Aorta (tissue), 5 donors: ENCODE data around the gene ZBTB2. TPM values are rescaled to one million over a fixed set of nuclear protein-coding genes. Genes with fewer than 3 reads are reported as not detected.
A peak's percentile ranks its signal among the peaks of the same experiment; 100 is the strongest.
"Not testable (repeated sequence)": the region's sequence is repeated elsewhere in the genome, so short reads cannot be mapped to it uniquely, and the experiment has no call there.

Experiments used
- ATAC-seq: fragments of 200-7000 bp; cut with Tn5 transposase; one replicate; pipeline ENCODE4 v1.9.1; 2022; ENCODE audit warnings: moderate library complexity; ENCODE audit not compliant: low FRiP score
- DNase-seq, 2 donors: peaks; one replicate each; pipeline ENCODE4 v3.0.0-alpha.2; 2020
- H3K27ac ChIP-seq, 2 donors: one replicate each; pipeline ENCODE4 v1.5.1; 2013; ENCODE audit warnings: low read length in 2 of 2, mild to moderate bottlenecking in 2 of 2, moderate library complexity in 2 of 2, control low read depth in 1 of 2, inconsistent platforms in 1 of 2, low read depth in 1 of 2
- H3K27me3 ChIP-seq, 2 donors: one replicate each; pipeline ENCODE4 v1.6.1; 2013; ENCODE audit warnings: control low read depth in 1 of 2, low read length in 1 of 2, mild to moderate bottlenecking in 1 of 2, moderate library complexity in 1 of 2; ENCODE audit not compliant: insufficient read depth in 2 of 2, control insufficient read depth in 1 of 2
- H3K36me3 ChIP-seq, 2 donors: one replicate each; pipeline ENCODE4 v1.6.1; 2013; ENCODE audit warnings: control low read depth in 1 of 2, low read length in 1 of 2, mild to moderate bottlenecking in 1 of 2; ENCODE audit not compliant: insufficient read depth in 2 of 2, control insufficient read depth in 1 of 2
- H3K4me1 ChIP-seq, 2 donors: one replicate each; pipeline ENCODE4 v1.6.1; 2013; ENCODE audit warnings: low read length in 2 of 2, control low read depth in 1 of 2, mild to moderate bottlenecking in 1 of 2, moderate library complexity in 1 of 2; ENCODE audit not compliant: insufficient read depth in 2 of 2, control insufficient read depth in 1 of 2
- H3K4me3 ChIP-seq, 2 donors: one replicate each; pipeline ENCODE4 v1.5.1; 2013; ENCODE audit warnings: low read length in 2 of 2, control low read depth in 1 of 2, mild to moderate bottlenecking in 1 of 2
- H3K9me3 ChIP-seq: one replicate; pipeline ENCODE4 v1.6.1; 2013; ENCODE audit warnings: mild to moderate bottlenecking, low read length; ENCODE audit not compliant: control insufficient read depth
- WGBS, 2 donors: extraction: QIAGEN DNeasy Blood & Tissue Kit; methylation state at CpG; one replicate each; pipeline ENCODE4 v1.1.7; 2013; 5-methylcytosine and 5-hydroxymethylcytosine counted together
- intact Hi-C, 2 donors: fragments of 100-400 bp; cut with DNase I; formaldehyde crosslinking; loops; one replicate each; pipeline versions ENCODE4 v1.14.2 to v1.15.0; 2022
- polyA plus RNA-seq, 2 donors: library from polyadenylated mRNA; stranded (reverse); fragments of 200-250 nt; gene quantifications; one replicate each; pipeline ENCODE4 v1.2.3, GENCODE V29; 2013
- total RNA-seq, 2 donors: library from RNA; stranded (reverse); fragmentation: NEBNext Ultra II Directional; extraction: Animal tissue kit (Norgen Biotek cat#: 25700); gene quantifications; one replicate each; pipeline ENCODE4 v1.2.1, GENCODE V29; 2021
- donor health status: healthy with polysubstance abuse.
- donor health status: Bipolar disorder and iron deficiency.
- donor health status: DM: no; HTN: no; CAD: no.
- donor health status: DM: no; HTN: no; CAD: no.
- donor health status: DM: yes; HTN: yes; CAD: no.

The ZBTB2 gene
- total and polyA plus RNA-seq, 4 donors, result 5.0 to 14.0 (median 9.0) TPM

GRCh38 chr6:151384151-151384550, 7.2 kb downstream of the ZBTB2 start:
- 89 to 94% methylated on average over 5 of the region's 5 CpGs for WGBS, 2 donors
- intact Hi-C loops, result no loop called here
- no peak for ATAC-seq

GRCh38 chr6:151382631-151383030, 8.7 kb downstream of the ZBTB2 start:
- H3K36me3 ChIP-seq, H3K4me3 ChIP-seq, intact Hi-C loops, DNase-seq, H3K27ac ChIP-seq, ATAC-seq, H3K4me1 ChIP-seq, H3K27me3 ChIP-seq, H3K9me3 ChIP-seq: not testable (repeated sequence)
- 96 to 97% methylated on average over 9 of the region's 9 CpGs for WGBS, 2 donors

More at GRCh38 chr6:151384151-151384550, 7.2 kb downstream of the ZBTB2 start:
- Histone ChIP-seq H3K4me3 (no peak overlapping the region), H3K27me3 (no peaks in the 10 kb centered on the region), H3K27ac (no peak overlapping the region), H3K4me1 (peaks cover 2% of the 10 kb centered on the region in 2 donors), H3K36me3 (no peaks in the 10 kb centered on the region), H3K9me3 (no peaks in the 10 kb centered on the region)
- no peak for DNase-seq

- 82 to 85% methylated on average over 4 of the region's 4 CpGs for WGBS, 2 donors
- H3K9me3 ChIP-seq, result no peaks in the 10 kb centered on the region
- H3K27me3 ChIP-seq, result no peaks in the 10 kb centered on the region
- intact Hi-C loops, result no loop called here
- no peak overlapping the region for H3K27ac ChIP-seq
- DNase-seq, result no peak
- no peak overlapping the region for H3K4me3 ChIP-seq
- H3K4me1 ChIP-seq, result peaks cover 2% of the 10 kb centered on the region in 2 donors
- no peak for ATAC-seq
- no peaks in the 10 kb centered on the region for H3K36me3 ChIP-seq
These were observed 9.6 kb downstream of the ZBTB2 start for GRCh38 chr6:151381722-151382121.

- peaks cover 2% of the 10 kb centered on the region in 2 donors for H3K4me1 ChIP-seq
- H3K27me3 ChIP-seq, result no peaks in the 10 kb centered on the region
- no peak for ATAC-seq
- no peak overlapping the region for H3K27ac ChIP-seq
- no peak for DNase-seq
- H3K36me3 ChIP-seq, result no peaks in the 10 kb centered on the region
- intact Hi-C loops, result no loop called here
- no peak overlapping the region for H3K4me3 ChIP-seq
- no peaks in the 10 kb centered on the region for H3K9me3 ChIP-seq
- WGBS, 2 donors, result 96 to 97% methylated on average over 1 of the region's 1 CpG
These were observed 10.5 kb downstream of the ZBTB2 start for GRCh38 chr6:151380848-151381205.

GRCh38 chr6:151379933-151380847, 11.2 kb downstream of the ZBTB2 start:
- Histone ChIP-seq H3K27ac (no peak overlapping the region), H3K27me3 (no peaks in the 10 kb centered on the region), H3K4me1 (peaks cover under 1 to 2% of the 10 kb centered on the region in 2 donors), H3K36me3 (no peaks in the 10 kb centered on the region), H3K9me3 (no peaks in the 10 kb centered on the region), H3K4me3 (no peak overlapping the region)
- DNase-seq (no peak), ATAC-seq (peak; percentile 60)
- intact Hi-C loops, result no loop called here
- 72 to 74% methylated on average over 14 of the region's 14 CpGs for WGBS, 2 donors

- WGBS, 2 donors, result 83 to 85% methylated on average over 3 of the region's 3 CpGs
- intact Hi-C loops, result no loop called here
- DNase-seq, result no peak
These were observed 14.3 kb downstream of the ZBTB2 start for GRCh38 chr6:151377095-151377494.

GRCh38 chr6:151376440-151376839, 14.9 kb downstream of the ZBTB2 start:
- peaks cover 0 to under 1% of the 10 kb centered on the region in 2 donors for H3K4me1 ChIP-seq
- H3K27me3 ChIP-seq, result no peaks in the 10 kb centered on the region
- intact Hi-C loops, result no loop called here
- peaks cover 0 to 7% of the 10 kb centered on the region in 2 donors for H3K36me3 ChIP-seq
- WGBS, 2 donors, result 90% methylated on average over 1 of the region's 1 CpG
- no peak overlapping the region for H3K27ac ChIP-seq
- H3K4me3 ChIP-seq, result no peak overlapping the region
- DNase-seq (no peak), ATAC-seq (no peak)
- no peaks in the 10 kb centered on the region for H3K9me3 ChIP-seq

More at GRCh38 chr6:151377095-151377494, 14.3 kb downstream of the ZBTB2 start:
- H3K4me1 ChIP-seq, result peaks cover 0 to 2% of the 10 kb centered on the region in 2 donors
- peaks cover 0 to 1% of the 10 kb centered on the region in 2 donors for H3K36me3 ChIP-seq
- H3K9me3 ChIP-seq, result no peaks in the 10 kb centered on the region
- H3K27me3 ChIP-seq, result no peaks in the 10 kb centered on the region
- H3K27ac ChIP-seq, result no peak overlapping the region
- no peak overlapping the region for H3K4me3 ChIP-seq
- no peak for ATAC-seq

- intact Hi-C loops, result no loop called here
- H3K9me3 ChIP-seq, result no peaks in the 10 kb centered on the region
- 87 to 94% methylated on average over 2 of the region's 2 CpGs for WGBS, 2 donors
- no peak overlapping the region for H3K4me3 ChIP-seq
- H3K4me1 ChIP-seq, result no peaks in the 10 kb centered on the region
- H3K36me3 ChIP-seq, result peaks cover 0 to 7% of the 10 kb centered on the region in 2 donors
- H3K27me3 ChIP-seq, result no peaks in the 10 kb centered on the region
- H3K27ac ChIP-seq, result no peak overlapping the region
- ATAC-seq (no peak), DNase-seq (no peak)
These were observed 15.5 kb downstream of the ZBTB2 start for GRCh38 chr6:151375833-151376232.
